Fibroblast of villous mesenchyme (primary cell): ENCODE results near the gene VAMP8. TPM values are rescaled to one million over a fixed set of nuclear protein-coding genes. Genes with fewer than 3 reads are reported as not detected.

Experiments used
- DNase-seq: peaks from one replicate; pipeline ENCODE4 v3.0.0-alpha.2; 2010; ENCODE audit warnings: low read depth
- H3K4me3 ChIP-seq: 2 replicates; pipeline ENCODE4 v1.5.1; 2011; ENCODE audit warnings: low read depth, mild to moderate bottlenecking, low read length
- CTCF ChIP-seq: IDR thresholded peaks from 2 replicates; pipeline ENCODE4 v1.5.1; 2012; ENCODE audit warnings: low read depth, mild to moderate bottlenecking, low read length; ENCODE audit not compliant: insufficient read depth
- total RNA-seq: library from RNA; depleted of rRNA; stranded (reverse); fragments of >200 nt; gene quantifications from 2 replicates; pipeline ENCODE4 v1.2.3, GENCODE V29; 2012

Gene VAMP8
- total RNA-seq, 1 donor = 2.2 TPM

GRCh38 chr2:85598594-85599340 lies 21.4 kb downstream of the VAMP8 start:
- DNase-seq = no peak
- no peak overlapping the region for H3K4me3 ChIP-seq
- no peak for TF ChIP-seq CTCF

GRCh38 chr2:85599468-85600234 lies 22.3 kb downstream of the VAMP8 start:
- no peak for TF ChIP-seq CTCF
- no peak for DNase-seq

GRCh38 chr2:85600235-85600575 lies 22.8 kb downstream of the VAMP8 start:
- TF ChIP-seq CTCF = no peak
- DNase-seq = no peak
- H3K4me3 ChIP-seq = no peak overlapping the region

More at GRCh38 chr2:85599468-85600234, 22.3 kb downstream of the VAMP8 start:
- no peak overlapping the region for H3K4me3 ChIP-seq

GRCh38 chr2:85600951-85601770 lies 23.8 kb downstream of the VAMP8 start:
- no peak for TF ChIP-seq CTCF
- H3K4me3 ChIP-seq = peak overlapping the region; percentile 97
- DNase-seq = no peak

- peak overlapping the region; percentile 97 for H3K4me3 ChIP-seq
- peak; percentile 64 for DNase-seq
- TF ChIP-seq CTCF = no peak
Observed at GRCh38 chr2:85601771-85602475, 24.5 kb downstream of the VAMP8 start.
